Measurements from ENCODE around the gene MAP2K5.

MAP2K5 gene

DNA sequence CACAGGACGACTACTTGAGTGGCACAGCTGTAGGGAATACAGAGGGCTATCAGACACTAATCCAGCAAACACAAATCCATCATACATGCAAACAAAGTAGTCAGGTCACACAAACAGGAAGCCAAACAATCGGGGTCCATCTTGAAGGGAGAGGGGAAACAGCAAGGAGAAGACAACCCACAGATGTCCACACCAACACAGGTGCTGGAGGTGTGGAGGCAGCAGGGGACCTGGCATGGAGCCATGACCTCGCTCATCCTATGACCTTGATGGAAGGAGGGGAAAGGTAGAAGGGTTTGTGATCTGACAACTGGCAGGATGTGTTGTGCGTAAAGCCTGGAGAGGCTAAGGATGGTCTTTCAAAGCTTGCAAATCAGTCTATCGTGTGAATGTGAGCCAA is 242.9 kb downstream of the MAP2K5 start:
- no peak for DNase-seq

DNA sequence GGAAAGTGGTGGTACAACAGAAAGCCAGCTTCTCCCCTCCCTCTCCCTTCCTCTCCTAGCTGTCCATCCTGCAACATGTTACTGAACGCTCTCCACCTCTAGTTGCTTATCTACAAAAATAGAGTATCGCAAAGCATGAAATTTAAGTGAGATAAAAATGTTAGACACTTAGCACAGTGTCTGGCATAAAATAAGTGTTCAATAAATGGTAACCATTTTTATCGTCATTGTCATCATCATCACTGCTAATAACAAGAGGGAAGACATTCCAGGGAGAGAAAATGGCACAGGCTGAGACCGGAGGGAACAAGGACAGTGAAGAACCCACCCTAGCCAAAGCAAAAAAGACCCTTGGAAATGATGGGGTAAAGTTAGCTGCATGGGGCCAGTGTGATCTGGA is 244.1 kb downstream of the MAP2K5 start:
- DNase-seq: no peak

DNA sequence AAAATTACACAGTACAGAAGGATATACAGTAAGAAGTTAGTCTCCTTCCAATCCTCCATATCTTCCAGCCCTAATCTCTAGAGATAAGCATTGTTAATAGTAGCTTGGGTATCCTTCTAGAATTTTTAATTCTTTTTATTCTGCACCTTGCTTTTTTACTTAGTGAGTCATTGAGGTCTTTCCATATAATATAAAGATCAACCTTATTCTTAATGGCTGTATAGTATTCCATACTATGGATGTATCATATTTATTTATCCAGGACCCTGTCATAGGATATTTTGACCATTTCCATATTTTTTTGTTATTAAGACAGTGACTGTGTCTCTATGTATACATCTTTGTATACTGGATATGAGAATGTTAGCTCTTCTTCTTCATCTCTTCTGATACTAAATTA is 246.5 kb downstream of the MAP2K5 start:
- no peak for DNase-seq

DNA sequence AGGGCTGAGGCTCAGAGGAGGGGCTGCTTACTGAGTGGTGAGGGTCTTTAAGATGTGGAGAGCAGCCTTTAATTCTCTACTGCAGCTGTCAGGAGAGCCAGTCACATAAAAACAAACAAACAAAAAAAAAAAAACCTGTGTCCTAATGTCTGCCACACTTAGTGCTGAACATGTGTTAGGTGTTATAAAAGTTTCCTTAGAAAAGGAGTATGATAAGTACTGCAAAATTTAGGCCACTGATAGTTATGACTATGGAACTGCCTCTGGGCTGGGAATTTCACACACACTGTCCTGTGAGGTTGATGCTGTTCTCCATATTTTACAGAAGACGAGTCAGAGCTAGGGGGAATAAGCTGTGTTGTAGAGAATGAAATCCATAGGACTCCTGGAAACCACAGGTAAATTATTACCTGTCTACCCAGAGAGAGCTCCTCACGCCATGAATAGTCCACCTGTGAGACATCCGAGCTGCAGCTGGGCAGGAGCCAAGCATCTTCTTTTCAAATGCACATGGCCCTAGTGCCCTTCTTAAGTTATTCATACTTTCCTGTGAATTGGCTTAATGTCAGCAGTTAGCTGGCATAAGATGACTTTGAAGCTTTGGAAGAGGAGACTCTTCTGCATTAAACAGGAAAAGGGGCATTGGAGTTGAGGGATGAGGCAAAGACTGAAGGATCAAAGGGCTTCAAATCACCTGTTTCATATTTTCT is 248.3 kb downstream of the MAP2K5 start:
- DNase-seq: no peak

DNA sequence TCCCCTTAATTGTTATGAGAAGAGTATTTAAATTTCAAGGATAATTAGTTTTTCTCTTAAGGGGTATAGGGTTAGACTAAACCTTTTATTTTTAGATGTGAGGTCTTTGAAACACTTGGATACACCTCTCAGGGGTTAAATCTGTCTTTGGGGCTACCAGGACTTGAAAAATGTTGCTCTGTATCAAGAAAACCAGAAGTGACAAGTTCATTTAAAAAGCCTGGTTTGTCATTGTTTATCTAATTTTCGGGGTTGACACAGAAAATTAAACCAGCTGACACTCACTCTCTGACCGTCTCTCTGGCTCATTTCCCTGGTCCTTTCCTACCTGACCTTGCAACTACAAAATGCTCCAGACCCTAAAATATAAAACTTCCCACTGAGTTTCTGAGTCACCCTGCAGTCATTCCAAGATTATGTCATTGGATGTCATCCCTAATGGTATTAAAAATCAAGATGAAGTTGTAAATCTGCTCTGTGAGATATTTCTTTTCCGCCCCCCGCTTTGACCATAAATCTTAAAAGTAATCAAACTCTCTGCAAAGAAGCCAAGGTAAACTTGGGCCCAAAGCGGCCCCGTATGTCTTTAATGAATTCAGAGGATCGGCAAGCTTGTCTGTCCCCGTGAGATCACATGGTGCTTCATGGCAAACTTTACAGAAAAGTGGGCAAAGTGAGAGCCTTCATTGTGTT is 249.9 kb downstream of the MAP2K5 start:
- no peak for DNase-seq

DNA sequence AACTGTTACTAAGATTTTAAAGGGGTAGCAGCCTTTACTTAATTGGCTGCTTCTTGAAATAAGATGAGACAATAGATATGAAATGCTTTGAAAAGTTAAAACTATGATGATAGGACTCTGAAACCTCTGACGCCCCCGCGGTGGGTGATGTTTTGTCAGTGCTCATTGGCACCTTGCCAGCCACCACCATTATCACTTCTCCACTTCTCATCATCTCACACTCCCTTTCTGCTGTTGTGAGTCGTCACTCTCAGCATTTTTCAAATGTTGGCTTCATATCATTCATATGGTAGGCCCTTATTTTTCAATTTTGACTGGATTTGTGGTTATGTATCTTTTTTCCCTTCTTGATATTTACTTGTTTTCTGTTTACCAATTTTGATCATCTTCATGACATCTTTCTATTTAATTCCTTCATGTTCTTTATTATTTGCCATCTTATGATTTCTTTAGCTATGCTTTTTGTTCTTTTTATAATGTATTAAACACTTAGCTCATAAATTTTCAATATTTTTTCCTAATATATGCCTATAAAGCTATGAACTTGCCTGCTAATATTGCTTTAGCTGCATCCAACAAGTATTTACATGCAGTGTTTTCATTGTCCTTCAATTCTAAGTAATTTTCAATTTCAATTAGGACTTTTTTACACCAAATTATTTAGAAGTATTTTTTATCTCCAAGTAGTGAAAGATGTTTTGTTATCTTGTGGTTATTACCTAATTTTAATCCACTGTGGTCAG is 252.5 kb downstream of the MAP2K5 start:
- DNase-seq: no peak

DNA sequence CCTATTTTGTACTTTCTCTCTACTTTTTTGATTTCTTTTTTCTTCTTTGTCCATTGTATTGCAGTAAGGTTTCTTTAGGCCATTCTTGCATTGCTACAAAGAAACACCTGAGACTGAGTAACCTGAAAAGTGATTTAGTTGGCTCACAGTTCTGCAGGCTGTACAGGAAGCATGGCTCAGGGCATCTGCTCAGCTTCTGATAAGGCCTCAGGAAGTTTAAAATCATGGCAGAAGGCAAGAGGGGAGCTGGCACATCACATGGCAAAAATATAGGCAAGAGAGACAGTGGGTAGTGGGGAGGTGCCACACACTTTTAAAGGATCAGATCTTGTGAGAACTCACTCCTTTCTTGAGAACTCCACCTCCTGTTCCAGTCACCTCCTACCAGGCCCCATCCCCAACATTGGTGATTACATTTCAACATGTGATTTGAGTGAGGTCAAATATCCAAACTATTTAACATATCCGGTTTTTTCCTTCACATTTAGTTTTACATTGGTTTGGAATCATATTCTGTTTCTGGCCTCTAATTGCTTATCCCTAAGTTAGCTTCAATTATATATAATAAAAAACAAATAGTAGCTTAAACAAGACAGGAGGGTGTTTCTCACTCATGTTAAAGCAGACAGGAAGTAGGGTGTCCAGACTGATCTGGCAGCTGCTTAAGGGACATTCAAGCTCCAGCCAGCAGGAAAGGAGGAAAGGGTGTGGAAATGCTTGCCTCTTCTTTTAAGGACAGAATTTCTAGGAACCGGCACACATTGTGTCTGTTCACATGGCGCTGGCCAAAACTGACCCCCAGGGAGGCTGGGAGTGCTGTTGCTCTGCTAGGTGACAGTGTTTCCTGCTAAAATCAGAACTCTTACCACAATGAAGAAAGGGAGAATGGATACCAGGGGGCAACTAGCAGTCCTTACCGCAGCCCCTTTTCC is 254.0 kb downstream of the MAP2K5 start:
- no peak for DNase-seq

DNA sequence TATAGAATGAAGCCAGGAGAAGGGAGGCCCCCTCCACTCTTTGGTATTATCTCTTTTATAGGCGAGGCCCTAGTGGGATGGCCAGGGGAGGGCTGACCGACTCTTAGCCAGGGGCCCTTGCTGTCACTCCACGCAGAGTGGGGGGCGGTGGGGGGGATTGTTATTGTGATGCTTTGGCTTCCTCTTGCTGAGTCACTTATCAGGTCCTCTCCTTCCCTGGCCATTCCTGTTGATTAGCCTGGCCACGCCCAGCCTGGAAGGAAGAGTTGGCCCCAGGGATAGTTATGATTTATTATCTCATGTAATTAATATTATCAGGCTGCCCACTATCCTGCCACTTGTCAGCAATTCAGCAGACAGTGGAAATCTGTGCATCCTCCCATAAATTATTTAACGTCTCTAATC is 257.3 kb downstream of the MAP2K5 start:
- no peak for DNase-seq

DNA sequence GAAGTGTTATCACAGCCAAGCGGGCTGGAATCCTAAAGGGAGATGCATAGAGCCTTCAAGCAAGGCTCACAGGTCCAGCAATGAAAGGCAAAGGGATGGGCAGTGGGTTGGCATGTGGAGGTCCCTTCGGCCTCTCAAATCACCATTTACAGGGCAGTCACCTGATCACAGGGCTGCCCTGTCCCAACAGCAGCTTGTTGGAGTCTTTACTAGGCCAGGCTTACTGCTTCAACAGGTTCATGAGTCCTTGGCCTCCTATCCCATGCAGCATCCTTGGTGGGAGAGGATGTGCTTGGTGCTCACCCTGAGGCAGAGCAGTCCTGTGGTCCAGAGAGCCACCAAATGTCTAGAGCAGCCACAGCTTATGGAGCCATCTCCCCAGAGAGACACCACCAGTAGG is 258.6 kb downstream of the MAP2K5 start:
- no peak for DNase-seq

DNA sequence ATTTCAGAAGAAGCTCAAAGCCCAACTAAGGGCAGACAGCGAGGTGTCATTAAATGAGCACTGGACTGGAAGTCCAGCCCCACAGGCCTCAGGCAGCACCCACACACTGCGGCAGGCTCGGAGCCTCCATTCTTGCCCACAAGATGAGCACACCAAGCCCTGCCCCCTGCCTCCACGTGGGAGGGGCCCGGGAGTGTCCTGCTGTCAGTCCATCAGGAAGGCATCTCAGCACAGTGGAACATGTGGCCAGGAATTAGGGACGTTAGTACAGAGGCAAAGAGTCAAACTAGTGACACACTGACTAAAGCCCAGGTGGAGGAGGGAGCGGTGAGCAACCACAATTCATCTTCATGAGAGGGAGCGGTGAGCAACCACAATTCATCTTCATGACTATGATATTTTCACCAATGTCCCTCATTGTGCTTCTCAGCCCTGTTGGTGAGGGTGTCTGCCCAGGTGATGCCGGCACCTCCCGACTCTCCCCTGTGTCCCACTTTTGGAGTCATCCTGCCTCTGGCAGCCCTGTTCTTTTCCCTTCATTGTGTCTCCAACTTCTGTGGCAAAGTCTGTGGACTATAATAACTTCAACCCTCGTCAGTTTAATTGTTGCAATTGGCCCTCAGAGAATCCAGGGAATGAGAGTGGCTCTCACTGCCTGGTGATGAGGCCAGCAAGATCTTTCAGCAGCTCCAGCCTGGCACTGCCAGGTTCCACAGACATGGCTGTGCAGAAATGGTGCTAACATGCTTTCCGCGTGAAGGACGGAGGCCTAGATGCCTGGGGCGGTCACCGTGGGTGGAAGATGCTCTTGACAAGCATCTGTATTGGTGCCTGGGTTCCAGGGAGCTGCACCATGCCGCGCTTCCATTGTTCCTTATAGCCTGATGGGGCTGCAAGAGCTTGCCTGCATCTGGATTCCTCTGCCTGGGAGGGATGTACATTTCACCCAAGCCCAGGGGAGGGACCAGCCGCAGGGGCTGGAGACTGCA is 259.7 kb downstream of the MAP2K5 start:
- DNase-seq: no peak

DNA sequence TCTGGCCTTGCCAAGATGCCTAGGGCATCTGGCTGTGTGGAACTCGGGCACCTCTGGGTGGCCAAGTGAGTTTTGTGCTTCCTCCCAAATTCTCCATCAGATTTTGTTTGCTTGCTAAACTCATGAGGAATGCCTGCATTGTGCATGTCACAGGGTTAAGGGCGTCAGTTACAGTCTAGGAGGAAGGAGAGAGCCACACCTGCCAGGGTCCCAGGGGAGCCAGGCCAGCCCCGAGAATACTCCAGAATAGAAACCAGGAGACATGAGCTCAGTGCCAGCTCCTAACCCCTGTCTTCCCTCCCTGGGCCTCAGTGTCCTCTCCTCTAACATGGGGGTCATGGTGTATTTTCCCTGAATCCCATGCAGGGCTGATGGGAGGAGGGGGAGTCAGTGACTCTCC is 260.8 kb downstream of the MAP2K5 start:
- DNase-seq: no peak

DNA sequence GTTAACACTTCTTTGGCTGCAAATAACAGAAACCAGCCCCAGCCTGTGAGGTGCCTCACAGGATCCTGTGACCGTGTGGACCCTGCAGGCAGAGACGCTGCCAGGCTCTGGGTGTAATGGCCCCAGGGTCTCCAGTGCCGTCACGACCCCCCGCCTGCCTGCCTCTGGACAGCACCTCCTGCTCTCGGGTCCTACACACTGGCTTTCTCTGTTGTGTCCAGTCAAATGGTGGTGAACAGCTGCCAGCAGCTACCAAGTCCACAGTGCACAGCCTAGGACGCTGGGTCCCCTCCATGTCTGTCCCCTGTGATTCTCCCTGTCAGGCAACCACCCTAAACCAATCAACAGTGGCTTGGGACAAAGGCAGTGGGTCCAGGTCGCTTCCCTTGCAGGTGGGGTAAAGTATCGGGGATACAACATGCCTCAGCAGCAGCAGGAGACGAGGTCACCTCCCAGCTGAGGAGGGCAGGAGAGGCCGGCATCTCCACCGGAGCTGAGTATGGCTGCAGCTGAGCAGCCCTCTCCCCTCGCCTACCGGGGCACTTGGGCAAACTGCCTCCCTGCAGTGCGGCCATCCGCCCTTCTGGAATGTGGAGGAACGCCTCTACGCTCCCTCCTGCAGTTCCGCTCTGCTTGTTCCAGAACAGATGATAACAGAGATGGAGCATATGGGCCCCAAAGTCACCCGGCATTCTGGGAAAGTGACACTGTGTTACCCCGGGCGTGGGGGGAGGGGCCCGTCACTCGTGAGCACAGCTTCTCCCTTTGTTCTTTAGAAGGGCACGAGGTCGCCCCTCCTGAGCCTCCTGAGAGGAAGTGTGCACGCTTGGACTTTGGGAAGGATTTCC is 261.7 kb downstream of the MAP2K5 start:
- no peak for DNase-seq

DNA sequence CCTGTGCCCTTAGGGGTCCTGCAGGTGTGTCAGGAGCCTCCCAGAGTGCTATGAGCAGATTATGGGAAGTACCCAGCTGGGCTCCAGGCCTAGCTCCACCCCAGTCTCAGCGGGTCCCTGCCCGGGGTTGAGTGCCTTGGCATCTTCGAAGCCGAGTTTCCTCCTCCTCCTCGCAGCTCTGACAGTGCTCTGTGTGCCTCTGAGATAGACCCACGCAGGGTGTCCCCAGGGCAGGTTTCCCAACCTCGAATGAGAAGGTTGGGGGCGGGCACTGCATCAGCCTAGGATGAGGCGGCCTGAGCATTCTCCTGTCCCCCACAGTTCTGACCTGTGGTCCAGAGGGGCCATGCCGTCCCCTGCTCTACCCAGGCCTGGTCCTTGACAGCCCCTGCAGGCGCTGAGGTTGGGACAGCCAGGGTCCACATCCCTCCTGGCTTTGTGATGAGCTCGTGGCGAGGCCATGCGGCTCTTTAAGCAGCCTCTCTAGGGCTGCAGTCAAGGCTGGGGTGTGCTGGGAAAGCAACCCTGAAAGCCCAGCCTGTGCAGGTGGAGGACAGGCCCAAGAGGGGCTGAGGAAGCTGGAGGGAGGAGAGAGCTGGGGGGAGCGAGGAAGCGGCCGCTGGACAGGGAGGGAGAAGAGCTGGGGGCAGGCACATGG is 262.6 kb downstream of the MAP2K5 start:
- no peak for DNase-seq

DNA sequence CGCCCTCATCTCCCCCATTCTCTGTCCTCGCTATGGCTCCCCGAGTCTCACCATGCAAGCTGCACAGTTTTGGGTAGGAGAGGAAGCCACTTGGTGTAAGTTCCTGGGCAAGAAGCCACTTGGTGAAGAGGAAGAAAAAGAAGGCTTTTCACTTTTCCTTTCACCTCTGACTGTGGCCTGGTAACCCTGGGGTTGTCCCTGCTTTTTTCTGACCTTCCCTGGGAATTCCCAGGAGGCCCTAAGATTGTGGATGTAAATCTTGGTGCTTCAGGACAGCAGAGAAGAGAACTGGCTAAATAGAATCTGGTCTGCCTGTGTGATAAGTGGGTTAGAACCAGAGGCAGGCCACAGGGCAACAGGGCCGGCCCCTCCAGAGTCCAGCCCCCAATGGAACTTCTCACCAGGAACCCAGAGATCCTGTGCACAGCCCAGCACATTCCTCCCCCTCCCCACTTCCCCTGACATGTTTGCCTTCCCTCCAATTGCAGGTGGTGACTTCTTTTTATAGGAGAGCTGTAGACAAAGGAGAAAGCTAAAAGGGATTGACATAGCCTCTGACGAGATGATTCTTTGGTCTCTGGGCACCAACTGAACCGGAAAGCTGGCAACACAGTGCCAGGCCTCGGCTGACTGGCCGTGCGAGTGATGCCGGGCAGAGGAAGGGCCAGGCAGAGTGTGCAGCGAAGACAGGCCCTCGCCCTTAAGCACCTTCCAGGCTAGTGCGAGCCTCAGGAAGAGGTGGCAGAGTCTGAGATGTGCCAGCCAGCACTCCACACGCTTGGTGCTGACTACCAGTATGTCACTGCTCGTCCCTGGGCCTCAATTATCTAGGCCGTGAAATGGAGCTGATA is 263.4 kb downstream of the MAP2K5 start:
- no peak for DNase-seq

DNA sequence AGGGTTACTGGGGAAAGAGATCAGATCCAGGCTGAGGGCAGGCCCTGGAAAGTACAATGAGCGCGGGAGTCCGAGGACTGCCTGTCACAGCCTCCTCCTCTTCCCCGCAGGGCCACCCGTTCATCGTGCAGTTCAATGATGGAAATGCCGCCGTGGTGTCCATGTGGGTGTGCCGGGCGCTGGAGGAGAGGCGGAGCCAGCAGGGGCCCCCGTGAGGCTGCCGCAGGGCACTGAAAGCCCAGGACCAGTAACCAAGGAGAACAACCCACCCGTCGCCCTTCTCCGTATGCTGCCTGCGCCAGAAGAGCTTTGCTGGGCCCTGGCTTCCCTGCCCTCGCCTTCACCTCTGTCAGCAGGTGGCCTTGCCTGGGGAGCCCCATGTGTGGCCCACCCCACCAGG is 264.0 kb downstream of the MAP2K5 start:
- DNase-seq: no peak

DNA sequence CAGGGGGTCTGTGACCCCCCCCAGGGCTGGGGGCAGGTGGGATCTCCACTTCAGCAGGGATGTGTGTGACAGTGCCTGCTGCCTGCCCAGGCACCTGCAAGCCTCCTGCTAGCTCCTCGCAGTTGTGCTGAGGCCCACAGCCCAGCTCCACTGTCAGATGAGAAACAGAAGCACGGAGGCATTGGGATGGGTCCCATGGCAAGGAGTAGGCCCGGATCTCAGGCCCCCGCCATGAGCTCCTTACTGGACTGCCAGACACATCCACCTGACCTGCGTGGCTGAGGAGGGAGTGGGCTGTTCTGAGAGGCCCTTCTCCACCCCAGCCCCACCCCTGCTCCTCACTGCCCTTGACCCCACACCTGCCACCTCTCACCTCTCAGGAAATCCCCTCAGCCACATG is 264.6 kb downstream of the MAP2K5 start:
- DNase-seq: no peak

DNA sequence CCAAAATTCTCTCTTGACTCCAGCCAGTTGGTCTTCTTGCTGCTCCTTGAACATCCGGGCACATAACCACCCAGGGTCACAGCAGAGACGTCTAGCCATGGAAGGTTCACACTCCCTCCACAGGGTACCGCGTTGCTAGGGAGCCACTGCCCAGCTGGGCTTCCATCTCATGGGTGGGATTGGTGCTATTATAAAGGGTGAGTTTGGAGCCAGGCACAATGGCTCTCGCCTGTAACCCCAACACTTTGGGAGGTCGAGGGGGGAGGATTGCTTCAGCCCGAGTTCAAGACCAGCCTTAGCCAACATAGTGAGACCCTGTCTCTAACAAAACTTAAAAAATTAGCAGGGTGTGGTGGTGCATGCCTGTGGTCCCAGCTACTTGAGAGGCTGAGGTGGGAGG is 265.3 kb downstream of the MAP2K5 start:
- DNase-seq: no peak

DNA sequence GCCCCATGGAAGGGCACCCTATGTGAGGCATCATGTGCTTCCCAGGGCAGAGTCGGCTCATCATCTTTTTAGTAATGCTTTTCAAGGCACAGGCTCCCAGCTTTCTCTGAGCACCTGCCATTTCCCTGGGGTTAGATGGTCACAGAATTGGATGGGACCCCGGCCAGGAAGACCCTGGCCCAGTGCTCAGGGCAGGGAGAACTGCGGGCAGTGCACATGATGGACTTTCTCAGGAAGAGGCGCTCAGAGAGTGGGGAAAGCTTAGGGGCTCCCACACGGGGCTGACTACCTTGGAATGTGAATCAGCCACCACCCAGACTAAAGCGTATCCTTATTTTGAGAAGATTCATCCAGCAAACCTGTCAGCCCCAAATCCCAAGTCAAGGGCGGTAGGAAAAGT is 266.3 kb downstream of the MAP2K5 start:
- no peak for DNase-seq

DNA sequence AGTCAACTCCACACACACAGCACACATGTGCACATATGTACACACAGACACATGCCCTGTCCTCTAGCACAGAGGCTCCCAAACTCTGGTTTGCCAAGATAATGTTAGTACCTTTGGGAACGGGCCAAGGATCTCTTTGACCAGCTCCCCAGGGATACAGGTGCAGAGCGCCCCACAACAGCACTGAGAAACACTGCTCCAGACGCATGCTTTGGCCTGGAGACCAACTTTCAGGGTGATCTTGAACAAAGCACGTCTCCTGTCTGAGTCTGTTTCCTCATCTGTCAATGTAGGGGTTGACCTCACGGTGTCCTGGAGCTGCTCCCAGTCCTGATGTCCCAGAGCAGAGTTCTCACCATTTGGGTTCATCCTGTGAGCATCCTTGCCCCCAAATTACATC is 266.9 kb downstream of the MAP2K5 start:
- DNase-seq: no peak
